Measurements from ENCODE around the gene TOX3.

The TOX3 gene

DNA sequence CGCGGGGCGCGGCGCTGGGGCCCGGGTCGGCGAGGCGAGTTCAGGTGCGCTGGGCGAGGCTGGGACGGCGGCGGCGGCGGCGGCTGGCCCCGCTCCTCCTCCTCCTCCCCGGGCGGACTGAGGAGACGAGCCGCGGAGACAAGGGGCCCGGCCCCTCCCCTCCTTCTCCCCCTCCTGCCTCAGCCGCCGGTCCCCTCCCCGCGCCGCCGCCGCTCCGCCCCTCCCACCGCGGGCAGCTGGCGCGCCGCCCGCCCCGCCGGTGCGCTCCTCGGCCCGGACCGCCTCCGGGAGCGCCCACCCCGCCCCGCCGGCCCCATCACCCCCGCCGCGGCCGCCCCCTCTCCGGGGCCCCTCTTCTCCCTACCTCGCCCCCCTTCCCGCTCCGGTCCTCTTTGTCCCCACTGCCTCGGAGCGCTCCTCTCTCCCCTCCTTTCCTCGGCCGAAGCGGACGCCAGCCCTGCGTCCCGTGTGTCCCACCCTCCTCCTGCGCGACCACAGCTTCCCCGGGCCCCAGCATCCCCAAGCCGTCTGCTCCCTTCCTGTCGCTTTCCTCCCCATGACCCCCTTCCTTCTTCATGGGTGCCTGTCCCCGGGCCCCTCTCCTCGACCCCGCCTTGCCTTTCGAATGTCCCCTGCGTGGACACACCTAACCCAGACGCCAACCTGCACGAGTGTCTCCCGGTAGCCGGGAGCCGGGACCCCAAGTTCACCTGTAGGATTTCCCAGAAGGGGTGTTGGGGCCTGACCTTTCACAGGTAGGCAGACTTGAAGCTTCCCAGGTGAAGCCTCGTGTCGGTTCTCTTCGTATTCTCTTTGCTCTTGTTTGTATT lies at the start of gene TOX3:
TSS of gene TOX3 (minus strand) at position 140 of the 830 bp plus-strand sequence. CDS start 420 bp downstream, outside the sequence.
- no peak for DNase-seq

DNA sequence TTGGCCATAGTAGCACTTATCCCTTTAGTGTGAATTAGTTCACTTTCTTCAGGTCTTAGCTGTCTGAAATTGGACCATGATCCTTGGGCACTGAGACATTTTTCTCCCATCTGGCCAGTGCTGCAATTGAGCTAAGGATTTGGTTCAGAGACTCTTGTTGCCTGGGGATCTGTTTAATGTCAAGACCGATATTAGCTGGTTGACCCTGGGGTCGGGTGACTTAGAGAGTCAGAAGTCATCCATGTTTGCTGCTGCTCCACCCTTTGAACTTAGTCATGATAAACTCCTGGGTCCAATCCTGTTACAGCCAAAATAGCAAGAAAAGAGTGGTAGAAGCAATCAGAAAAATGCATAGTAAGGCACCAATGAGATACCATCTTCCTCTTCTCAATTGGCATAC lies 45.8 kb upstream of the TOX3 start:
- DNase-seq, result no peak

DNA sequence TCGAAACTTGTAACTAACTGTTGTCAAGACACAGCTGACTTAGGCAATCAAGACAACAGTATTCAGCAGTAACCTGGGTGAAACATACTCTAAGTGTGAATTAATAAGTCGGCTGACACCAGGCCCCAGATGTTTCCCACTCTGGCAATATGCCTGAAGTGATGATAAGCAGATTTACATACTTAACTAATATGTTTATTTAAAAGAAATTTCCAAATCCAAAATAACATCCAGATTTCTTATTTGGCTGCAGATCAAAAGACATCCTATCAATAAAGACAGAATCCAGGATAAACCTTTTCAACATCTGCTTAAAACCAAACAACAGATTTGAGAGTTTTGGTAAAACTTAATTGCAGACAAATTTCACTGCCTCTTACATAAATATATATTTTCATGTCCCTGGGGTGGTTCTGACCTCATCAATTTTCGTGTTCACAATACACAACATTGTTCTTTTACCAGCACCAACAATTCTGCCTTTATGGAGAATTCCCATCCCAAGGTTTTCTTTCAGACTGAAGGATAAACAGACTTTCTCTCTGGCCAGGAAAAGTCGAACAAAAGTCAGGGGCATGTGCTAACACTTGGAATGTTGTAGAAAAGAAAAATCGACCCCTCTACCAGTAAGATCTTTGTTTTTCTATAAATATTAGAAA lies 45.1 kb upstream of the TOX3 start:
- no peak for DNase-seq

DNA sequence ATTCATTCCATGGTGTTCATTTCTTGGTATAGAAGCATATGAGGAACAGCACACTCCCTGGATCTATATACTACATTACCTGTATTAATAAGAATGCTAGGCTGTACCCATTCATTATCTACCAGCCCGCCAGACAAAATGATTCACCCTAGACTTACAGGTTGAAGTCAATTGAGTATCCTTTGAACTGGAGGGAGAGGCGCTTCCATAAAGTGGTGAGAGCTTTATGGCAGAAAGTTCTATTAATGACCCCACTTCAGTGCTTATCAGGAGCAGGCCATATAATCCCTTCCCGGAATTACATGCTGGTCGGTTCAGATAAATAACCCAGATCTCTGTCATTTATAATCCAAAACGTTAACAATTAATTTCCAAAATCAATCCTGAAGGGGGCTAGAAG lies 44.5 kb upstream of the TOX3 start:
- DNase-seq, result no peak

DNA sequence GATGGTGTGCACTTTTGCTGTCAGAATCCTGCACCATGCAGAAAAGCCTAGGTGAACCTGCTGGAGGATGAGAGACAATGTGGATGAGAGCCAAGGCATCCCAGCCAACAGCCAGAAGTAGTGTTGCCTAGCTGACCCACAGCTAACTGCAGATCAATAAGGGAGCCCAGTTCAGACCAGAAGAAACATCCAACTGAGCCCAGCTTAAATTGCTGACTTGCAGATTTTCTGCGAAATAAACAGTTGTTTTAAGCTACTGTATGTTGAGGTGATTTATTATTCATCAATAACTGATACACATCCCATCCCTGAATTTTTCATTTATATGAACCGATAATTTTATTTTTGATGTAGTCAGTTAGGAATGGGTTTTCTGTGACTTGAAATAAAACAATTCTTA lies 39.2 kb upstream of the TOX3 start:
- no peak for DNase-seq

DNA sequence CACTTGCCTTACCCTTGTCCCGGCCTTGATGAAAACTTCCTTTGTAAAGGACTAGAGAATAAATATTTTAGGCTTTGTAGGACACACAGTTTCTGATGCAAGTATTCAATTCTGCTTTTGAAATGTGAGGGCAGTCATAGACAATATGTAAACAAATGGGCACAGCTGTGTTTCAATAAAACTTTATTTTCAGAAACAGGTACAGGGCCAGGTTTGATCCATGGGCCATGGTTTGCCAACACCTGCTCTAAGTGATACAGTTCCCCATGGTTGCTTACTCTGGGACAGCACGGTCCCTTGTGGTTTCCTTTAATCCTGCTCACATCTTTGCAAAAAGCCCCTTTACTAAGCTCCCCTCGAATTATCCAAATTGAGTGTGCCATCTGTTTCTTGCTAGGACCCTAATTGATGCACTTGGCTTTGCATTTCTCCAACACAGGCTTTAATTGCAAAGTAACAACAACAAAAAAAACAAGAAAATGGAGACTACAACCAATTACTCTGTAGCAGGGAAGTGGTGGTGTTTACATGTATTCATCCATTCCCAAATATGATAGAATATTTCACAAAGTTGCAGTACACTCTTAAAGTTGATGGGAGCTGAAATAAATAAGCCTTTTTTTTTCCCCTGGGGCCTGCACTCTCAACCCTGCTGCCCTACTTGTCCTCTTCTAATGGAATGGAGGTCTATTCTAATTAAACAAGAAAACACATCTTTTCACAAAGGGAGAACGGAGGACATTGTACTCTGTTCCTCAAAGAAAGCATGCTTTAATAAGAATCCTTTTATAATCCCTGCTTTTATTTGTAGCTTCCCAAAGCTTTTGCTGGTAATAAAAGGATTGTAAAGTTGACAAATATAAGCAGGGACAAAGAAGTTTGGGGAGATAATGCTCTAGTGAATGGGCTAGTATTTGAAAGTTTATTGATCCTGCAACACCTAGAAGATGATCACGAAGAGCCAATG lies 37.7 kb upstream of the TOX3 start:
- no peak for DNase-seq

DNA sequence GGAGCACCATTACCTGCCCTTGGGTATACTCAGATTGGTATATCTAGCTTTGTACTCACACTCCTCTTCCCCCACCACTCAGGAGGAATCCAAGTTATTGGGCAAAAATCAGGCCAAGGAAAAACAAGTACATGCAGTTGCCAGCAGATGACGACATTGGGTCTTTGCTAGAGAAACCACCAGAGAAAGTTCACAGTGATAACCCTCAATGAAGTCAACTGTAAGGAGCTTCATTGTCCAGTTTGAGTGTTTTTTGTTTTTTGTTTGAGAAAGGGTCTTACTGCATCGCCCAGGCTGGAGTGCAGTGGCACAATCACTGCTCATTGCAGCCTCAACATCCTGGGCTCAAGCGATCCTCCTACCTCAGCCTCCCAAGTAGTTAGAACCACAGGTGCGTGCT lies 34.6 kb upstream of the TOX3 start:
- DNase-seq, result no peak

DNA sequence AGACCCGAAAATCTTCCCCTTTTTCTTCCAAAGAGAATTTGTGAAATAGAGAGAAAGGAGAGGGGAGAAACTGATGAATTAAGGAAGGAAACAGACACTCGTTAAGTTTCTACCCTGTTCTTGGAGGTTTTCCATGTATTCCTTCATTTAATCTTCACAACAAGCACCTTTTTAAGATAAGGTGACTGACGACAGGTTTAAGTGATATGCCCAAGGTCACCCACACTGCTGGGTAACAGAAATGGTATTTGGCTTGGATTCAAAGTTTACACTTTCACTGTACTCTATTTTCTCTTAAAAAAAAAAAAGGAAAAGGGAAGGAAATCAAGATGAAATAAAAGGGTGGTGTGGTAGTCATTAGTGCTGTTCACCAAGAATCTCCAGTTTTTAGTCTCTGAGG lies 33.5 kb upstream of the TOX3 start:
- no peak for DNase-seq

DNA sequence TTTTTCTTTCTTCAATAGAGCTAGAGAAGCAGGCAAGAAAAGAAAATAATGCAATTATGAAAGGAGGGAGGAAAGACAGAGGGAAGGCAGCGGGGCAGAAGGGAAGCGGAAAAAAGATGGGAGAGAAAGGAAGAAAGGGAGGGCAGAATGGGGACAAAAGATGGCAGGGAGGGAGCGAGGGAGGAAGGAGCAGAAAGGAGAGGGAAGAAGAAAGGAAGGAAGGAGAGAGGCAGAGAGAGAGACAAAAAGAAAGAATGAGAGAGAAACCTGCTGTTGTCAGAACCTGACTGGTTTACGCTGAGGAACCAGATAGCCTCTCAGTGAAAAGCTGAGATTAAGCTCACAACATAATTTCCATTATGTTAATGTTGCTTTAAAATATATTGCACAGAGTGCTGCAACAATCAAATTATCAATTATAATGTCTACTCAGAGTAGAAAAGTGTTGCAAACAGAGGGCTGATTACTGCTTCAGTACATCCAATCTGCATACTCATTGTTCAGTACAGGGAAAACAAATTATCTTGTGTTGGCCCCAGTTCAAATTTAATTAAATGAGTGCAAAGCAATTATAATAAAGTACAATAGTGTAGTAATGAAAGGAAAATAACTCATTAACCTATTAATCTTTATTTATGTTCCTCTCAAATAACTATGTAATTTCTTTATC lies 32.0 kb upstream of the TOX3 start:
- no peak for DNase-seq

DNA sequence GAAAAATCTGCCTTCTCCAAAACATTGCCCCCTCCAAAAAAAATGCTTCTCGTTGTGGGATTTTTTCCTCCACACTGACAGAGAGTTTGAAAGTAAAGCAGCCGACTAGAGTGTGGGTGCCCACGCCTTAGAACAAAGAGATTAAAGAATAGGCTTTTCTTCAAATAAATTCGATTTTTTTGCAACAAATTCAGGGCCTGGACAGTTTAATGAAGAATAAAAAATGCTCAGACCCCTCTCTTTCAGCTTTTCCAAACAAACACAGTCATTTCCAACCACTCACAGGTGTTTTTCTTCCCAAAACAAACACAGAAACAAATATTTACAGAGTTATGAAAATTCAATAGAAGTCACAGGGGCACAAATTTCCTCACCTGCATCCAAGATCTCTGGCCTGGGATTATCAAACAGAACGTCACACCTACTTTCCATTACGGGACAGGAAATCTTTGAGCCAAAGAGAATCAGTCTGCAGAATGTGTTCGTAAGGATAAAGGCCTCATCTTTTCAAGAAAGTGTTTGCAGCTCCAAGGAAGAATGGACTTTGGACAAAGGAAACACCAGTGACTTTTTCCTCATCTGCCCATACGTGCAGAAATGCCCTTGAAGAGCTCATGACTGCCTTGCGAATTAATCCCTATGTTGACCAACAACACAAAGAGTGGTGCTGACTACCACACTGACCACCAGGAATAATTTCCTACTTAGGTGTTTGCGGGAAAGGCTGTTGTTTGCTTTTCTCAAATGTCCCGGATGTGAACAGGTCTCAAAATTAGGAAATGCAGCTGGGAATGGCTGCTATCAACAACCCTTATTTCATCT lies 31.3 kb upstream of the TOX3 start:
- DNase-seq, result no peak

DNA sequence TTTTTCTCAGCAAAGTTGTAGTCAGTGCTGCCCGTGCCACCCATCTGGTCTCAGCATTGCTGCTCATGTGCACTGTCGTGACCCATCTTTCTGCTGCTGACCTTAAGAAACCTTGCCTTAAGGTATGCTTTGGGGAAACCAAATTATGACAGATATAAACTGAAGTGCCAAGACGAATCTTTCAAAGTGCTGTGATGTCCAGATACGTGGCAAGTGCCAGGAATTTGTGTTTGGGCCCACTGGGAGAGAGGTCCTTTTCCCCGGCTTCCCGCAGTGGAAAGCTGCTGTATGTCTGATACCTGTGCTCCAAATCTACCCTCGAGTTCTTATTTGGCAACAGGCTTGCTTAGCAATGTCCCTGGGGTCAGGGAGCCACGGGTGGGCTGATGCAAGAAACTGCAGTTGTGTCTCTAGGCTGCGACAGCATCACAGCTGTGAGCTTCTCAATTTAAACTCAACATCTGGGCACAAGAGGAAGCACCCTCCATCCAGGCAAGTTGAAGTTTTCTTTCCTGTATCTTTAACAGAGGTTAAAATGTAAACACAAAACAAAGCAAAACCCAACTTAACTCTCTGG lies 30.3 kb upstream of the TOX3 start:
- DNase-seq, result no peak

DNA sequence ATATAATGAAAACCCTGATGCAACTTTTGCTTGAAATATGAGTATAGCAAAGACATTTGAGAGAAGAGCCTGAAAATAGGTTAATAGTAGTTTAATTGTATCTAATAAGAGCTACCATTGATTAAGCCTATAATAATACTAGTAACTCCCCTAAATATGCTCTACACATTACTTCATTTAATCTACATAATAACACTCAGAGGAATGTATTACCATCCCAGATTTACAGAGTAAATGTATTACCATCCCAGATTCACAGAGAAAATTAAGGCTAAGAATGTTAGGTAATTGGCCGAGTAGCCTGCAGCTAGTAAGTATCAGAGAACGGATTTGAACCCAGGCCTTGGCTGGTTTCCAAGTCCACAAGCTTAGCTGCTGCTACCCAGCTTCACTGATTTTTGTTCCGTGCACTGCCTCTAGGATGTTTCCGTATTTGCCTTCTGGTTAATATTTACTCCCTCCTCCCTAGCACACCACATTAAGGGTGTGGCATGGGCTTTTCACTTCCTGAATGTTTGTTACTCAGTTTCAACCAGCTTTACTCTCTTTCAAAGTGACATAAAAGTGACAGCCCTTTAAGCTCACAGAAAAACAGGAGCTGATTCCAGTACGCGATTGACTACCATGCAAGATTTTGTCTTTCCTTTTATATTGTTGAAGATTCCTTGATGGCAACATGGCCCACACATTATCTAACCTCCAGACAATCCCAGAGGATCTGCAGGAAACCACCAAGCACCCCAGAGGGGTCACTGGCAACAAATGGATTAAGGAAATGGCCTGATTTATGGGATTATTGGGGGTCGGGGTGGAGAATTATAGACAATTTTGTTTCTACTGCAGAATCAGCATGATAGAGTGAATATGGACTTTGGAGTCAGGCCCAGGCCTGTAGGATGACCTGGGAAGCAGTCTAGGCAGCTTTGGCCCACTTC lies 26.7 kb upstream of the TOX3 start:
- no peak for DNase-seq

DNA sequence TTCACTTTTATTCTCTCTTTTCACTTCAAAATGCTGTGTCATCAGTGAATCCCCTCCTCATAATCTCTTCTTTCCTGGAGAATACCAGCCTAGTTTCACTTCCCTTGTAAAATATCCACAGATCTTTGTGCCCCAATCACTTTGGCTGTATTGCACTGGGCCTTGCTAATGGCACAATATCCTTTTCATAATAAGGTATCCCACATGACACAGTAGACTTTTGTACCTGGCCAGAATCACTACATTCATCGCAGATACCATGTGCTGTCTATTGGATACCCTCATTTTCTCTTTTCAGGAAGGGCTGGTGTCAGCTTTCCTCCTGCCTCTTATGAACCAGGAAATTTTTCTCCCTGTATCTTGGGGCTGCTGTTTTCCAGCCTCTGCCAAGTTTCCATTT lies 25.7 kb upstream of the TOX3 start:
- DNase-seq, result no peak

DNA sequence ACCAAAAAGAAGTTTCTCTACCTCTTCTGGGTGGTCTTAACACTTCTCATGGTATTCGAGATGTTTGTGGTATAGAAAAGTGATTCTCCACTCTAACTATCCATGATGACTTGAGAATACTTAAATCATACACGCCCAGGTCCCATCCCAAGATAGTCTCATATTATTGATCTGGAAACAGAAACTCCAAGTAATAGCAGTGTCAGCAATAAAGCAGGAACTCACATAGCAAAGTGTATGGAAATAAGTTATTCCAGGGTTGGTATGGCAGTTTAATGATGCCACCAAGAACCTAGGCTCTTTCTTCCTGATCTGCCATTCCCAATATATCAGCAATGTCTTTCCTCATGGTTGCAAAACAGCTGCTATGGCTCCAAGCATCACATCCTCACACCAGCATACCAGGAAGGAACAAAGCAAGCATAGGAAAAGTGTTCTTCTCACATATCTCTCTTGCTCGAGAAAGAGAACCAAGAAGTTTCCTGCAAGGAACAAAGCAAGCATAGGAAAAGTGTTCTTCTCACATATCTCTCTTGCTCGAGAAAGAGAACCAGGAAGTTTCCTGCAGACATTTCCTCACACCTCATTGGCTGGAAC lies 23.6 kb upstream of the TOX3 start:
- DNase-seq, result no peak

DNA sequence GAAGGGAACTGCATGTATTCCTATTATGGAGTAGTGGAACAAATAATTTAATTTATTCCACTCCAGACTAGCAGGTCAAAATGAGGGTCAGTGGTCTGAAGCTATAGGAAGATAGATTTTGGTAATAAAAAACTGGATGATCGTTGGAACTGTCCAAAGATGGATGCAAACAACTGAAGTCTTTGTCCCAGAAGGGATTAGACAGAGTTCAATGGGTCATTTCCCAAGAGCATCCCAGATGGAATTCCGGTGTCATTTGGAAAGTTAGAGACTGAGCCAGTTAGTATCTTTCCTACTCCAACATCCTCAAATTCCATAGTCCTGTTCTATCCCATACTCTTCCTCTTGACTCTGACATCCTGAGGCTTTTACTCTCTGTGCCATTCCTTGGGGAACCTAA lies 22.8 kb upstream of the TOX3 start:
- DNase-seq, result no peak

DNA sequence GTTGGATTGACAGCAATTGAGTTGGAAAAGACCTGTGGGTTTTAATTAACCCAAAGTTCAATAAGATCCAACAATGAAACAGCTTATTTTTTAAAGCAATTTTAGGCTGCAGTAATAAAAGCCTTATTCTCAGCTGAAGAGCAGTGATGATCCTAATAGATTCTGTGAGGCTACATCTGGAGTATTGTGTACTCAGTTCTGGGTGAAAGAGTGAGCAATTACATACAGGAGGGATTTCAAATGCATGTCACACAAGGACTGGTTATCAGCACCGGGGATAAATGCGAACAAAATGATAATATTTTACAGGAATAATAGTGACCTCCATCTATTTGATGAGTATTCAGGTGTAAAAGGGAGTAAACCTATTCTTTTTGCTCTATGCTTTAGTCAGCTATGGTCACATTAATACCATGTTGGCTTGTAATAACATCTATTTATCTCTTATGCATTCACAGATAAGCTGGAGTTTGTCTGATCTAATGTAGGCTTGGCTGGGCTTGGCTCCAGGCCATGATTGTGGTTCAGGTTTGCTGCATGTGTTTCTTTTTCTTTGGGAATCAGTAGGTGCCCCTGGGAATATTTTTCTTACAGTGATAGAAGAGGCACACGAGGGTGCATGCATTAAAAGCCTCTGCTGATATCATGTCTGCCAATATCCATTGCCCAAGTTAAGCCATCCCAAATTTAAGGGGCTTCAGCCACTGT lies 22.2 kb upstream of the TOX3 start:
- DNase-seq, result no peak

DNA sequence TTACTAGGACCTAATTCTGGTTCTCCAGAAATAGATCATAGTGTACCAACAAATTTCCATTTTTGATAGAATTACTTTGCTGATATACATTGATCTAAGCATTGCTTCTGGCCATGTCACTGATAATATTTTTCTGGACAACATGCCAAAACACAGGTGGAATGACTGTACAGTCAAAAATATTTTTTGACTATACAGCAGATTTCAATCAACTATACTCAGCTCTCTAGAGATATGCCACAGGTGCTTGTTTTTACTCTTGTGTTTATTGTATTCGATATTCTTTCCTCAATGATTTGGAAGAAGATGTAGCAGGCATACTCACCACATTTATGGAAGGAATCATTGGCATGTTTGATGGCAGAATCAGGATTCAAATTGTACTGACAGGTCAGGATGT lies 21.6 kb upstream of the TOX3 start:
- no peak for DNase-seq

DNA sequence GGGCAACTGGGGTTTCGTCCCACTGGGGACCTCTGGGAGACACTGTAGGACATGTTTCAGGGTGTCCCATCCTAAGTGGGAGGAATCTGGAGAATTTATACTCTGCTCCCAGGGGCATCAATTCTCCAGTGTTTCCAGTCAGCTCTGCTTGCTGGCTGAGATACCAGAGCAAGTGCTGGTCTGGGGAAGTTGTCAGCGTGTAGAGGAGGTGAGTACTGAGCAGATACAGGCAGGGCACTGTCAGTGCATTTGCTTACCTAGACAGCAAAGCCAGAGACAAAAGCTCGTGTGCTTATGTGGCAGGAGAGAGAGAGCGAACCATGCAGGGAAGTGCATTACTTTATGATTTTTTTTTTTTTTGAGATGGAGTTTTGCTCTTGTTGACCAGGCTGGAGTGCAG lies 20.2 kb upstream of the TOX3 start:
- DNase-seq, result no peak

Data from GF-D8 (cell line).